Fibroblast of villous mesenchyme (primary cell): ENCODE data around the gene FBXO38. TPM values are rescaled to one million over a fixed set of nuclear protein-coding genes. Genes with fewer than 3 reads are reported as not detected.

Experiments used
- DNase-seq: peaks from one replicate; pipeline ENCODE4 v3.0.0-alpha.2; 2010; ENCODE audit warnings: low read depth
- H3K4me3 ChIP-seq: 2 replicates; pipeline ENCODE4 v1.5.1; 2011; ENCODE audit warnings: low read depth, mild to moderate bottlenecking, low read length
- total RNA-seq: library from RNA; depleted of rRNA; stranded (reverse); fragments of >200 nt; gene quantifications from 2 replicates; pipeline ENCODE4 v1.2.3, GENCODE V29; 2012
- TF ChIP-seq, protein P1 (sequence below): IDR thresholded peaks from 2 replicates; pipeline ENCODE4 v1.5.1; 2012; ENCODE audit warnings: low read depth, mild to moderate bottlenecking, low read length; ENCODE audit not compliant: insufficient read depth

Gene FBXO38
- total RNA-seq, 1 donor: 74.7 TPM

GRCh38 chr5:148347706-148348105, 36.1 kb upstream of the FBXO38 start:
- DNase-seq: no peak
- H3K4me3 ChIP-seq: no peak overlapping the region

GRCh38 chr5:148352696-148353095, 31.1 kb upstream of the FBXO38 start:
- TF ChIP-seq, protein P1, sequence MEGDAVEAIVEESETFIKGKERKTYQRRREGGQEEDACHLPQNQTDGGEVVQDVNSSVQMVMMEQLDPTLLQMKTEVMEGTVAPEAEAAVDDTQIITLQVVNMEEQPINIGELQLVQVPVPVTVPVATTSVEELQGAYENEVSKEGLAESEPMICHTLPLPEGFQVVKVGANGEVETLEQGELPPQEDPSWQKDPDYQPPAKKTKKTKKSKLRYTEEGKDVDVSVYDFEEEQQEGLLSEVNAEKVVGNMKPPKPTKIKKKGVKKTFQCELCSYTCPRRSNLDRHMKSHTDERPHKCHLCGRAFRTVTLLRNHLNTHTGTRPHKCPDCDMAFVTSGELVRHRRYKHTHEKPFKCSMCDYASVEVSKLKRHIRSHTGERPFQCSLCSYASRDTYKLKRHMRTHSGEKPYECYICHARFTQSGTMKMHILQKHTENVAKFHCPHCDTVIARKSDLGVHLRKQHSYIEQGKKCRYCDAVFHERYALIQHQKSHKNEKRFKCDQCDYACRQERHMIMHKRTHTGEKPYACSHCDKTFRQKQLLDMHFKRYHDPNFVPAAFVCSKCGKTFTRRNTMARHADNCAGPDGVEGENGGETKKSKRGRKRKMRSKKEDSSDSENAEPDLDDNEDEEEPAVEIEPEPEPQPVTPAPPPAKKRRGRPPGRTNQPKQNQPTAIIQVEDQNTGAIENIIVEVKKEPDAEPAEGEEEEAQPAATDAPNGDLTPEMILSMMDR: no peak
- DNase-seq: no peak
- no peak overlapping the region for H3K4me3 ChIP-seq

More at GRCh38 chr5:148347706-148348105, 36.1 kb upstream of the FBXO38 start:
- TF ChIP-seq, protein P1: no peak

DNA sequence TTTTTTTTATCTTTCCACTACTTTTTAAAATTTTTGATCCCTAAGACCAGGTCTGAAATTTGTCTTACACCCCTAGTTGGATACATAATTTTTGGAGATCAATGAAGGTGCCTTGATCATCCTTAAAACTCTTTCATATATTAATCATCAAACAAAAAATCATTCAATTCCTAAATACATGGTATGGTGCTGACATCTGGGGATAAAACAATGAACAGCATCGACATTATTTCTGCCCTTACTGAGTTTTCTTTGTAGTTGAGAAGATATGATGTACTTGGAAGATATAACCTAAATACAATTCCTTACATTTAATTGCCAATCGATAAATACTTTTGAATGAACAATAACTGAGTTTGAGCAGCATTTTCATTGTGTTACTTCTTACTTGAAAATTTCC, 30.1 kb upstream of the FBXO38 start:
- H3K4me3 ChIP-seq: no peak overlapping the region
- DNase-seq: no peak
- TF ChIP-seq, protein P1: no peak

GRCh38 chr5:148364343-148364742, 19.4 kb upstream of the FBXO38 start:
- TF ChIP-seq, protein P1: no peak
- no peak overlapping the region for H3K4me3 ChIP-seq
- DNase-seq: no peak

DNA sequence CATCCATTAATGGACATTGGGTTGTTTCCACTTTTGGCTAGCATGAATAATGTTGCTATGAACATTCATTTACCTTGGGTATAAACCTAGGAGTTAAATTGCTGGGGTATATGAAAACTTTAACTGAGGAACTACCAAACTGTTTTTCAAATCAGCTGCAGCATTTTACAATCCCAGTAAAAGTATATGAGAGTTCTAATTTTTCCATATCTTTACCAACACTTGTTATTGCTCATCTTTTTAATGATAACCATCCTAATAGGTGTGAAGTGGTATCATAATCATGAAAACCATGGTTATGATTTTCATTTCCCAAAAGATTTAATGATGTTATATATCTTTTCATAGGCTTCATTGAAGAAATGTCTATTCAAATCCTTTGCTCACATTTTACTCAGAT, 15.5 kb upstream of the FBXO38 start:
- H3K4me3 ChIP-seq: no peak overlapping the region
- TF ChIP-seq, protein P1: no peak
- DNase-seq: no peak

DNA sequence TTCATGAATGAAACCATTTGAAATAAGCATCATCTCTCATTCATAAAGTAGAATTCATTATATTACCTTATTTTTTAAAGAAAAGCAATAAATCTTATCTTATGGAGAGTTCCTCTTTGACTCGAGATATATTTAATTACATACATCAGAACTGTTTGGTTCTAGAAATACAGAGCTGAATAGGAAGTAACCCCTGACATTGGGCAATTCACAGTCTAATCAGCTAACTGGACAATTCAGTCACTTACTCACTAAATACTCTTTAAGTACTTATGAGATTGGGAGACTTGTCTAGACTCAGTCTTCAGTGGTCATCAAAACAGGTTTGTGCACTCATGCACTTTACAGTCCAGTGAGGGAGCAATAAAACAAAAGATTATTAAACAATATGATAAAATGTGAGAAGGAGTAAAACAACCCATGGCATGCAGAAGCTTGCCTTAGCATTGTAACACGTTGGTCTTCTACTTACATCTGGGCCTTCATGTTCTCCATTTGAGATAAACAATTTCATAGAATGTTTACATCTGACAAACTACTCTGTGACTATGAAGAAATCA, 11.5 kb upstream of the FBXO38 start:
- H3K4me3 ChIP-seq: no peak overlapping the region
- no peak for DNase-seq
- TF ChIP-seq, protein P1: no peak

- no peak for DNase-seq
- no peak overlapping the region for H3K4me3 ChIP-seq
- TF ChIP-seq, protein P1: no peak
Observed at GRCh38 chr5:148372893-148373292, 10.9 kb upstream of the FBXO38 start.
